GF-D8 (cell line): Measurements from ENCODE around the gene SLC22A31.
"Not testable (repeated sequence)": the region's sequence is repeated elsewhere in the genome, so short reads cannot be mapped to it uniquely, and the experiment has no call there.

Experiments used
- DNase-seq: peaks from one replicate; lab custom pipeline; 2025; lab: John Stamatoyannopoulos, UW

SLC22A31 gene

DNA sequence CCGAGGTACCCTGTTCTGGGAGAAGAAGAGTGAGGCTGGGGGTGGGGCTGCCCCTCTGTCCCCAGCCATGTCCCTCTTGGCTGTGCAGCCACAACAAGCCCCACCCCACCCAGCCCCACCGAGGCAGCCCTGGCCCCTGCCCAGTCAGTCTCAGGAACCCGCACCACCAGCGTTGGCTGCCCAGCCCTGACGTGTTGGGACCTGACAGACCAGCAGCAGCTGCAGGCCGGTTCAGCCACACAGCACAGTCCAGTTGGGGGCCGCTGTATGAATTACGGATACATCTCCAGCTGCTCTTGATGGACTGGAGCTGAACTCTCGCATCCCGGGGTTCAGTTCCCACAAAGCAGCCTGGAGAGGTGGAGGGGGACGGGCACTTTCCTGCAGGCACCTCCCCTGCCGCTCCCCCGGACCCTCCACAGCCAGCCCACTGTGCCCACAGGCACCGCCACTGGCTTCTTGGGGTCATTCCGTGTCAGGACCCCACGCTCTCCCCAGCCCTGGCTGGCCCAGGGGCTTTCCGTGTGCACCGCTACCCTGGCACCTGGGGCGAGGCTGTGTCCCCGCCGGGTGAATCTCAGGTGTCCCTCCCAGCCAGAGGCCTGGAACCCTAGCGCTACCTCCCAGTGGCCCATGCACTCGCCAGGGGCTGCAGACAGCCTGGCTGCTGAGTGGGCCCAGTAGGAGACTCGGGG, 21.7 kb downstream of the SLC22A31 start:
- DNase-seq = no peak

DNA sequence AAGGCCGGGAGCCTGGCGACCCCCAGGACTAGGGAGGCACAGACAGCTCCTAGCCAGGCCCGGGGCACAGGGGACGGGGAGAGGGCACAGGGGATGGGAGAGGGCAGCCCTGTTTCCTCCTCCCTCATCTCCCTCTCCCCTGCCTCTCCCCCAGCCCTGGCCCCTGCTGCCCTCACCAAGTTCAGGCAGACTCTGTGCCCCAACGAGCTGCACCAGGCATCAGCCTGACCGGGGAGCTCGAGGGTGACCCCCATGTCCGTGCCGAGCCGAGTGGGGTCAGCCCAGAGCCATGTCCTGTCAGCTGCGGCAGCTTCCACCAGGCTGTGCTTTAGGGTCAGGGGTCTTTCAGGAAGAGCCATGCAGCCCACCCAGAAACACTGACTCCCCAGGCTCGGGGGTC, 22.8 kb downstream of the SLC22A31 start:
- no peak for DNase-seq

DNA sequence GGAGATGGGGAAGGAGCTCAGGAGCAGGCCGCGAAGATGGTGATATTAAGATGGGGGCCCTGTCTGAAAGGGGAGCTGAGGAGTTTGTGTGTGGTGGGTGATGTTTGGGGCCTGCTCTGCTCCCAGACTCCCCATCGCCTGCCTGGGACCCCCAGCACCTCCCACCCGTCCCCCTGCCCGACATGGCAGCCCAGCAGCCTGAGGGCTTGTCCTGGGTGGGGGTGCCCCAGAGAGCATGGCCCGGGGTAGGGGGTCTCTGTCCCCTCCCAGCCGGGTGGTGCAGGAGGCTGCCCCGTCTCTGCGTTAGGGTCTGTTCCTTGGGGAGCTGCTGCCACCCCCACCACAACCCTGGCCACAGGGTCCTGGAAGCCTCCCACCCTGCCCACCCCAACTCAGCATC, 23.6 kb downstream of the SLC22A31 start:
- no peak for DNase-seq

DNA sequence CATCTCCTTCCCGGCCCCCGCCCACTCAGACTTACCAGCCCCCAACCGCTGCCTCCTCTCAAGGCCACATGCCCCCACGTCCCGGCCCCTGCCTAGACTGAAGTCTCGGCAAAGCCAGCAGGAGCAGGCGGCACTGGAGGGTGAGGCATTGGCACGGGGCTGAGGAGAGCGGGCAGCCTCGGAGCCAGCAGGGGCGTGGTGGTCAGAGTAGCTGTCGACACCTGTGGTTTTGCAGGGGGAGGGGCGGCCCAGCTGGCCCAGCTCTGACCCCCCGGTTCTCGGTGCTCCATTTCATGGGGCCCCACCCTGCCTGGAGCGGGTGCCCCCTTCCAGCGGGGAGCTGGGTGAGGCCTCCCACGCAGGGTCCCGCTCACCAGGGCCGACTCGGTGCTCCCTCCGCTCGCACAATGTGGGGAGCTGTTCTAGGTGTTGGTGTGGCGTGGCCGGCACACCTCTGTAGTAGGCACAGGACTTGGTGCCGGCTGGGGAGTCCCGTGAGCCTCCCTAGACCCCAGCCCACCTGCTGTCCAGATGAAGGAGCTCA, 24.1 kb downstream of the SLC22A31 start:
- DNase-seq = no peak

DNA sequence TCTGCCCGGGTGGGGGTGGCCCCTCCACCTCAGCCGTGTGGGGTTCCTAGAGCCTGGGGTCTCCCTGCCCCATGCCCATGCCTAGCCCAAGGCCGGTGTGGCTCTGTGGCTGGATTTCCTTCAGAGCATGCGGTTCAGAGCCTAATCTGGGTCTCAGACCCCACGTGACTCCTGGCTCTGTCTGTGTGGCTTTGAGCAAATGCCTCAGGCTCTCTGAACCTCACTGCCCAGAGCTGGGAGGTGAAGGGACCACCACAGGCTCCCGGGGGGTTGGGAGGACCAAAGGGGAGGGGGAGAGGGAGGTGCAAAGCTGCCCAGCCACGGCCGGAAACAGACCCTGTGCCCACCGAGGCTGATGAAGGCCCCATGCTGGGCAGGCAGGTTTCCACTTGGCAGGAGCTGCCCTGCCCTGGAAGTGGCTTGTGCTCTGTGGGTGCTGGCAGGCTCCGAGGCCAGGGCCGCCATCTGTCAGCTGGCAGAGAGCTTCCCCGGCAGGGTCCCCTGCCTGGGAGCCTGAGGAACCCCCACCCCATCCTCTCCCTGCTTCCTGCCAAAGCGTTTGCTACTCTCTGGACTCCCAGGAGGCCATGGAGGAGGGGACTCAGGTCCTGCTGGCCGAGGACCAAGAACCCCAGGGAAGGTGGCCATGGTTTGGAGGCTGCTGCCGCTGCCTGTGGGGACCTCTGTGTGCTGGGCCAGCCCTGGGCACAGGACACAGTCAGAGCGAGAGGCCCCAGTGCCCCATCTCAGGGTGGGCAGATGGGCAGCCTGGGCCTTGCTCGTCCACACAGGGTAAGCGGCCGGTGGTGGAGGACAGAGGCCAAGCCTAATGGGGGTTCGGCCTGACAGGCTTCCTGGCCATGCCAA, 24.8 kb downstream of the SLC22A31 start:
- no peak for DNase-seq

DNA sequence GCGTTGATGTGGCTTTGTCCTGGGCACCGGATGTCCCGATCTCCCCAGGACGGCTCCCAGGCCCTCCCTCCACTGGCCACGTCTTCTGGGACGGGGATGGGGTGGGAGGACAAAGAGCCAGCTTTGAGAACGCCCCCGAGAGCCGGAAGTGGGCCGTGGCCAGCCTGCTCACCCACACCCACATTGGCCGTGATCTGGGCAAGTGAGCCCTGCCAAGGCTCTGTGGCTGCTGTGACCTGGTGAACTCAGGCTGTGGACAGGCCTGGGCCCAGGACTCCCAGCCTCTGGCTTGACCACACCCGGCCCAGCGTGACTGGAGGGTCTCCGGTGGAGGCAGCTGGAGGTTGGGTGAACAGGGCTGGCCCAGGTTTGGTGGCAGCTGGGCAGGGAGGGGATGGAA, 25.5 kb downstream of the SLC22A31 start:
- no peak for DNase-seq

DNA sequence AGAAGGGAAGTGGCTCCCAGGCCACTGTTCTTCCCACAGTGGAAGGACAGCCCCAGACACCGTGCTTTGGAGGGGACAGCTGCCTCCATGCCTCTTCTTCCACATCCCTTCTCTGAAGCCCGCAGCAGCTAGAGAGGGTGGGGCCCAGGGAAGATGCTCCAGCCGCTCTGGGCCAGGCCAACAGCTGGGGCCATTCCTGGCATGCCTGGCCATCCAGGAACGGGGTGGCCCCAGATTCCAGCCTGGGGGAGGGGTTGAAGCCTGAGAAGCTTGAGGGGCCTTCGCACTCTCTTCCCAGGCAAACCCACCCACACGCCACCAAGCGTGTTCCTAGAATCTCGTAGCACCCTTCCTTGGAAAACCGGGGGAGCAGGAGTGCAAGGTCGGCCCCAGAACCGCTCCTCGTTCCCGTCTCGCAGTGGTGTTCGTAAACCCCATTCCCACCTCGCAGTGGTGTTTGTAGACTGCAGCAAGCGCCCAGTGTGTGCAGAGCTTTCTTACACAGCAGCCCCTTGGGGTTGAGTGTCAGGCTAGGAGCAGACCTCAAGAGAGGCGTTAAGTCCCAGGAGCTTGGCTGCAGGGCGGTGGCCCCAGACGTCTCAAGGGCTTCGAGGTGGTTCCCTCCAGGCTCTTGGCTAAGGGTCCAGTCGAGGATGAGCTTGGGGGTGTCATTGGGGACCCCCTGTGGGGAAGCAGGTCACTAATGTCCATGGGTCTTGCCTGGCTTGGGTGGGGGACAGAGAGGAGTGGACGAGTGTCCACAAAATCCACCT, 26.1 kb downstream of the SLC22A31 start:
- DNase-seq = no peak

DNA sequence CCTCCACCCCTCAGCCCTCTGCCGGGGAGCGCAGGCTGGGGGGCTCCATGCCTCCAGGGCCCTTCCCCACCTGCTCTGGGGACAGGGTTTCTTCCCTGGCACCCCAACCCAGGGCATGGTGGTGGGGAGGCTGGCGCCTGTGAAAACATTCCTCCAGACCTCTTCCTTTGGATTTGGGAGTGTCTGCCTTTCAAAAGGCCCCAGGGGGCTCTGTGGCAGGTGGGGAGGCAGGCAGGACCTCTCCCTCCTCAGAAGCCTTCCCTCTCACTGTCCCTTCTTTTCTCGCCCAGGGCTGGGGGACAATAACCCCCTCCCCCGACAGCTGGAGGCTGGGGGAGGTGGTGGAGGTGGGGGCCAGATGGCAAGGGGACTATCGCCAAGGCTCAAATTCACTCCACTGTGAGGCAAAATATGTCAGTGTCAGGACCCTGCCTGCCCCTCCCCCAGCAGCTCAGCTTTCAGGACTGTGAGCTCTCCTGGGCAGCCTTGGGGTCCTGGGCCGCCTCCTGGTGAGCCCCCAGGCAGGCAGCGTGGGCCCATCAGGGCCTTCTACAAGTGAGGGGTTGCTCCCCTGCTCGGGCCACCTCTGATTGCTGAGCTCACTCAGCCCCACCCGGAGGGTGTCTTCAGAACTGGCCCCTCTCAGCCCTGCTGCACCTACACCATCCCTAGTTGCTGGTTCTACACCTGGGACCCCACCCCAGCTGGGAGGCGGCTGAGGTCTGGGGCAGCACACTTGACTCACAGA, 27.0 kb downstream of the SLC22A31 start:
- no peak for DNase-seq

DNA sequence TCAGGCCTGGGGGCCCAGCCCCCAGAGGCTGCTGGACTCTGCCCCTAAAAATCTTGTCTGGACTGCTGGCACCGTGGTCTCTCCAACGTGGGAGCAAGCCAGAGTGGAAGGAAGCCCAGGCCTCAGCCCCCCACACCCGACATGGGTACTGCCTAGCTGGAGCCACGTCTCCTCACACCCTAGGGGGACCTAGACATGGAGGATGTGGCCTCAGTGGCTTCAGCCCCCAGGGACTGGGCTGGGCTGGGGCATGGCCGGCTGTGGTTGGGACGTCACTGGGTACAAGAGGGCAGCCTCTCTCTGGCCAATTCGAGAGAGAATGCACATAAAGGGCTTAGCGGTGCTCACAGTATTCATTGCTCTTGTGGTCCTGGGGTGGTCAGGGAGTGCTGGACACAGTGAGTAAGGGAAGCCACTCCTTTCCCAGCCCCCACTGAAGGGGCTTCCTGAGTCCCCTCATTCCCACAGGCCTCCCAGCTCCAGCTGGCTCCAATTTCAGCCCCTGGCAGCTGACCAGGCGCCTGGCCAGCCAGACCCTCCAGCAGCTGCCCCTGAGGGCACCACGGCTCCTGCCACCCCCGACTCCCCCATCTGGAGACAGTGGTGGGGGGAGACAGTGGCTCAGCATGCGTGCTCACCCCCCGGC, 27.7 kb downstream of the SLC22A31 start:
- DNase-seq = no peak

DNA sequence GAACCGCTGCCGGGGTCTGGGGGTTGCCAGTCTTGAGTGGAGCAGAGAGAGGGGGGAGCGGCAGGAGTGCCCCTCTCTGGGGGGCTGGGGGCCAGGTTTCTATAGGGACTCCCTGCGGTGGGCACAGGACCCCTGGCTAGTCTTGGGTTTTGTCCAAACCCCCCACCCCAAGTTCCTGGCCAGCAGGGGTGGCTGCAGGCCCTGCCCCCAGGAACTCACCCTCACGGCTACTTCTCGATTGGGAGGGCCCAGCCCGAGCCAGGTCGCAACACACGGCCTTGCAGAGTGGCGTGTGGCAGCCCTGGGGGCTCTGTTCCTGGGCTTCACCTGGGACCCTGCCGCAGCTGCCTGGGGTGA, 28.2 kb downstream of the SLC22A31 start:
- no peak for DNase-seq

DNA sequence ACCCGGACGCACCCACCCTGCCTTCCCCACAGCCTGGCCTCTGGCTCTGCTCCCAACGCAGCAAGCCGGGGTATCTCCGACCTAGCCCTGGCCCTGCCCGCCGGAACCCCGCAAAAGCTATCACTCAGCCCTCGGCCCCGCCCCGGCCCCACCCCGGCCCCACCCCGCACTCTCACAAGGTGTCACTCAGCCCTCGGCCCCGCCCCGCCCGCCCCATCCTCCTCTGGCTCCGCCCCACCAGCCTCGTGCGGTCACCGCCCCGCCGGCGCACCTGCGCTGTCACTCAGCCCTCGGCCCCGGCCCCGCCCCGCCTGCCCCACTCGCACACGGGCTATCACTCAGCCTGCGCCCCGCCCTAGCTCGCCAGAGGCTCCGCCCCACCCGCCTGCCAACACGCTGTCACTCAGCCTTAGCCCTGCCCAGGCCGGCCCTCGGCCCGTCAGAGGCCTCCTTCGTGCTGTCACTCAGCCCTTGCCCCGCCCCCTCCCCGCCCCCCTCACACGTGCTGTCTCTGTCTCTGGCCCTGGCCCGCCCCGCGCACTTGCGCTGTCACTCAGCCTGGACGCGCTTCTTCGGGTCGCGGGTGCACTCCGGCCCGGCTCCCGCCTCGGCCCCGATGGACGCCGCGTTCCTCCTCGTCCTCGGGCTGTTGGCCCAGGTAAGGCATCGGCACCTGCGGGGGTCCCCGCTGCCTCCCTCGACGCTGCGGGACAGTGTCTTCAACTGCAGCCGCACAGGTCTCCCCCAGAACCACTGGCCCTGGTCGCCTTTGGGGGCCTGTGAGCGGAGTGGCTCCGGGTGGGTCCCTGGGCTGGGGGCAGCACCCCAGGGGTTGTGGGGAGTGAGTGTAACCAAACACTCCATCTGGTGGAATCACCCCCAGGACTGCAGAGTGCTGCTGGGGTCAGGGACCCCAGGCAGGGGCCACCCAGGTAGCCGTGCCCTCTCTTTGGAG, 28.8 kb downstream of the SLC22A31 start, which contains the start of gene CDH15:
TSS of gene CDH15 (plus strand) at position 533 of the 955 bp plus-strand sequence. CDS start at position 617, 84 bp downstream.
- peak; percentile 74 for DNase-seq

DNA sequence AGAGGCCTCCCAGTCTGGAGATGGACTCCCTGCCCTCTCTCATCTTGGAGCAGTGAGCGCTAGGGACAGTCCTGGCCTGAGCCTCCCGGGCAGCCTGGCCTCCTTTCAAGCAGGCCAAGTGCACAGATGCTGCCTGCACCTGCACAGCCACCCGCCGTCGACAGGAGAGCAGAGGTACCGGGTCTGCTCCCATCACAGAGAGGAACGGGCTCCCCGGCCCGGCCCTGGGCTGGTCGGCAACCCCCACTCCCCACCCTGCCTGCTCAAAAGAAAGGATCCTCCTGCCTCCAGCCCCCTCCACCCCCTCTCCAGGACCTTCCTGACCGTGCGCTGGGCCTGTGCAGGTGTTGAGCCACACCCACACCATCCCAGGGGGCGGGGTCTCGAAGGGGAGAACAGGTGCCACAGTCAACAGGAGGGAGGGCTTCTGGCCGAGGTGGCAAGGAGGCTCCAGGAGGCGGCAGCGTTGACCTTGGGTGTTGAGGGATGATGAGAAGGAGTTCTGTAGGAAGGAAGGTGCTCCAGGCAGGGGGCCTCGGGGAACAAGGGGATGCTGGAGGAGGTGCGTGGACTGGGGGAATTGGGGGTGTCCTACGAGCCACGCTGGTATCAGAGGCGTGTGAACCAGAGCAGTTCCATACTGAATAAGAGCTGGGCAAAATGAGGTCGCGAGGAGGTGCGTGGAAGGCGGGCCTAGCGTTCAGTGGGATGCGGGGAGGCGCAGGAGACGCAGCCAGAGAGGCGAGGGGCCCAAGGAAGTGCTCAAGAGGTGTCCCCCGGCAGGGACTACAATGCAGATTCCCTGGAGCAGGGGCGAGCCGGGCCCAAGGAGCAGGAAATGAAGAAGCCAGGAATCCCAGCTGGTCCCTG, 29.8 kb downstream of the SLC22A31 start:
- no peak for DNase-seq

DNA sequence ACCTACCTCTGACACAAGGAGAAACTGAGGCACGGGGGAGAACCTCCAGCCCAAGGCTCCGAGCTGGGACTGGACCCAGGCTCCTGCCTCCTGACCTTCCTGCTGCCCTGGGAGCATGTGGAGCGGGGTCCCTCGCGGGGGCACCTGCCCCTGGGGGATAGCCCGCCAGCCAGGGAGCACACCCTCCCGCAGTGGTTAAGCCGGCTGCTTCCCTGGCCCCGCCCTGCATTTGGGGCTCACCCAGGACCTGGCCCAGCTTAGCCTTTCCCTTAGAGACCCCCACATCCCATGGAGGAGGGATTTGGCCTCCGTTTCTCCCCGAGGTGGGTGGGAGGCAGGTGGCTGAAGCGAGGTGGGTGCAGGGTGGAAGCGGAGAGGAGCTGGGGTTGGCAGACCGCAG, 30.6 kb downstream of the SLC22A31 start:
- no peak for DNase-seq

DNA sequence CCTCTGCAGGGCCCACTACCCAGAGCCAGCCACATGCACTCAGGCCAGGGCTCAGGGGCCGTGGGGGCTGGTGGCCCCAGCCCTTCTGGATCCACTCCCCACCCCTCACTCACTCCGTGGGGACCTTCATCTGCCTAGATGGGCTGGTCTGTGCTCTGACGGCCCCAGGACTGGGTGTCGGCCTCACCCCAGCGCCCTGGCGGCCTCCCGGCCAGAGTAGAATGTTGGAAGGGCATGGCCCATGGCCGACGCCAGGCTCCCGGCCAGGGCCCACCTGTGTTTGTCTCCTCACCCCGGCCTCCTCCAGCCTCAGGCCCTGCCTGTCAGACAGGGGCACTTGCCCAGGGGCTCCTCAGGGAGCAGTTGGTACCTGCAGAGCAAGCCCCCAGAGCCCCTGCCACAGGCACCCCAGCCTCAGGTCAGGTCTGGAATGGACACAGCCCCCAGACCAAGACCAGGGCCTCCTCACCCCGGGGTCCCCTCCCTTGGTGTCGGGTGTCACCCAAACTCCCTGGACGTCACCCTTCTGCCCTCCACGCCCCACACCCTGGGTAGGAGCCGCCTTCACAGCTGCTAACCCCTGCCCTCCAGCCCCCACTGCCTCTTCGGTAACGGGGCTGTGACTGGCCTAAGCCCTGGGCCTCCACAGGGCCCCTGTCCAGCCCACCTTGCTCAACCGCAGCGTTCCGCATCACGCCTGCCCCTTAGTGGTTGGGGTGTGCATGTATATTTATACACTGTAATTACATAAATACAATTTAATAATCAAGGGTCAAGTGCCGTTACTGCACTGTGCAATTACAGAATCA, 31.8 kb downstream of the SLC22A31 start:
- DNase-seq = no peak

DNA sequence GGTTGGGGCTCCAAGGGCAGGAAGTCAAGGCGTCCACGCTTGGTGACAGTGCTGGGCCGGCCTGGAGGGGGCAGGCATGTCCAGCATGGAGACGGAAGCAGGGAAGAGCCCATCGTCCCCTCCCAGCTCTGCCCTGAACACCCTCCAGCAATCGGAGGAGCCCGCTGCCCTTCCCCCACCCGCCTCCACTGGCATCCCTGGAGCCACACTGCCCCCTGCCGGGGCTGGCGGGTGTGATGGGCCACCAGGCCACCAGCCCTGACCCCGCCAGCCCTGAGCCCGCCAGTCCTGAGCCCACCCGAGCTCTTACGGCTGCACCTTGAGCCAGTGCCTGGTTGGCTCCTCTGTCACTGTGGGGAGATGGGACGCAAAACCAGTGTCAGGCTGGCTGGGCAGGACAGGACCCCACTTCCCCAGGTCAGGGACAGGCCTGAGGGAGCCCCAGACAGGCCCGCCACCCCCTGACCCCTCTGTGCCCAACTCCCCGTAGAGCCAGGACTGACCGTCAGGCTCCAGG, 32.9 kb downstream of the SLC22A31 start:
- peak; percentile 31 for DNase-seq

DNA sequence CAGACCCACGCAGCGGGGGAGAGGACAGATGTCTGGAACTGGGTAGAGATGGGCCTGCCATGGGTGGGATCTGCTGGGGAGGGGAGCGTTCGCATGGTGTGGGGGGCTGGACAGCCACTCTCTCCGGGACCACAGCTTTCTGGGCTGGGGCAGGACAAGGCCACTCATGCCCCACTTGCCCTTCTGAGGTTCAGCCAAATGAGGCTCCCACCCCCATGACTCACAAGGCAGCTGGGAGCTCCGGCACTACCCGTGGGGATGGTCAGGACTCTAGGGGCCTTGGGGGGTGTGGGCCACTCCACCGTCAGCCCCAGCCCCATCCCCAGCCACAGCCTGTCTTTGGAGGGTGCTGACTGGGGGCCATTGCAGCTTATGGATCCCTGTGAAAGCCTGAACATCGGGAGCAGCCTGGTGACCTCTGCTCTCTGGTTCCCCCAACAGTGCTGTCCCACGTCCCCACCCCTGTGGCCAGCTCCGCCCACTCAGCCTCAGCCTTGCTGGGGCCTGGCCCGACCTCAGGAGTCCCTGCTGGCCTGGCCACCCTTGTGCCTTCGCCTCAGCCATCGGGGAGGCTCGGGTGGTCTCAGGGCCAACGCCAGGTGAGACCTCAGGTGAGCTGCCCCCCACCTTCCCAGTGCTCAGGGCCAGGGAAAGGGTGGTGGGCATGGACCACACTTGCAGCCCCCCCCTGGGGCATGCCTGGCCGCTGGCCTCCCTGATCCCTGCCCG, 33.5 kb downstream of the SLC22A31 start:
- DNase-seq = no peak

DNA sequence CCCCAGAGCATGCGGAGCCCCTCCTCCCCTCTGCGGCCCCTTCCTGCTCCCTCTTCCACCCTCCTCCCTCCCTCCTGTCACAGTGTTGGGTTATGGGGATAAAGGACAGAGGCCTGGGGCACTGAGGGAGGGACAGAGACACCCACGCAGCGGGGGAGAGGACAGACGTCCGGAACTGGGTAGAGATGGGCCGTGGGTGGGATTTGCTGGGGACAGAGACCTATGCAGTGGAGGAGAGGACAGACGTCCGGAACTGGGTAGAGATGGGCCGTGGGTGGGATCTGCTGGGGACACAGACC, 34.7 kb downstream of the SLC22A31 start:
- DNase-seq = not testable (repeated sequence)
